Neuronal stem cell (in vitro differentiated cells): ENCODE data around the gene NT5C3B.

Experiments used
- DNase-seq: peaks from one replicate; pipeline ENCODE4 v3.0.0-alpha.2; 2013; ENCODE audit warnings: low spot score
- H2AFZ ChIP-seq: one replicate; pipeline ENCODE4 v1.6.1; 2013; ENCODE audit warnings: mild to moderate bottlenecking, low read length, inconsistent platforms
- H2AK5ac ChIP-seq: 2 replicates; pipeline ENCODE4 v1.6.1; 2013; ENCODE audit warnings: low read depth, mild to moderate bottlenecking, inconsistent platforms, low read length, moderate library complexity, mixed read lengths
- H2BK120ac ChIP-seq: 2 replicates; pipeline ENCODE4 v1.6.1; 2013; ENCODE audit warnings: low read depth, mild to moderate bottlenecking, inconsistent platforms, low read length, moderate library complexity, mixed read lengths
- H2BK12ac ChIP-seq: one replicate; pipeline ENCODE4 v1.6.1; 2013; ENCODE audit warnings: low read length, inconsistent platforms
- H2BK15ac ChIP-seq: 2 replicates; pipeline ENCODE4 v1.6.1; 2013; ENCODE audit warnings: mild to moderate bottlenecking, low read length, inconsistent platforms, mixed read lengths
- H2BK5ac ChIP-seq: one replicate; pipeline ENCODE4 v1.6.1; 2013; ENCODE audit warnings: inconsistent platforms, mild to moderate bottlenecking, low read length, moderate library complexity
- H3K14ac ChIP-seq: one replicate; pipeline ENCODE4 v1.6.1; 2013; ENCODE audit warnings: low read length, inconsistent platforms
- H3K18ac ChIP-seq: 2 replicates; pipeline ENCODE4 v1.6.1; 2013; ENCODE audit warnings: low read length, inconsistent platforms
- H3K23ac ChIP-seq: 2 replicates; pipeline ENCODE4 v1.6.1; 2013; ENCODE audit warnings: low read depth, mild to moderate bottlenecking, mixed read lengths, low read length, inconsistent platforms; ENCODE audit not compliant: poor library complexity
- H3K27ac ChIP-seq: replicated peaks from 3 replicates; pipeline ENCODE4 v1.5.1; 2013; ENCODE audit warnings: low read length, inconsistent platforms
- H3K27me3 ChIP-seq, 3 experiments: 2 replicates each; pipeline ENCODE4 v1.6.1; 2013; ENCODE audit warnings: low read length in 3 of 3, mild to moderate bottlenecking in 2 of 3, inconsistent platforms in 1 of 3, low read depth in 1 of 3, mixed read lengths in 1 of 3, moderate library complexity in 1 of 3; ENCODE audit not compliant: control insufficient read depth in 3 of 3, insufficient read depth in 3 of 3
- H3K36me3 ChIP-seq, 2 donors: replicated peaks in 1 of 2; 2 replicates each; pipeline ENCODE4 v1.6.1; 2013; ENCODE audit warnings: low read length in 2 of 2; ENCODE audit not compliant: control insufficient read depth in 2 of 2, insufficient read depth in 2 of 2
- H3K4ac ChIP-seq: 2 replicates; pipeline ENCODE4 v1.6.1; 2013; ENCODE audit warnings: inconsistent platforms, mild to moderate bottlenecking, low read length, moderate library complexity
- H3K4me1 ChIP-seq, 2 donors: 1 replicate in 1 of 2; 2 replicates in 1 of 2; pipeline ENCODE4 v1.6.1; 2013; ENCODE audit warnings: low read length in 2 of 2, low read depth in 1 of 2; ENCODE audit not compliant: control insufficient read depth in 2 of 2, insufficient read depth in 1 of 2
- H3K4me2 ChIP-seq: one replicate; pipeline ENCODE4 v1.6.1; 2013; ENCODE audit warnings: mild to moderate bottlenecking, low read length, inconsistent platforms; ENCODE audit not compliant: insufficient read depth, poor library complexity, severe bottlenecking
- H3K4me3 ChIP-seq, 2 donors: 2 replicates each; pipeline ENCODE4 v1.5.1; 2013; ENCODE audit warnings: low read length in 2 of 2, mild to moderate bottlenecking in 2 of 2, inconsistent platforms in 1 of 2, moderate library complexity in 1 of 2
- H3K79me1 ChIP-seq: one replicate; pipeline ENCODE4 v1.6.1; 2013; ENCODE audit warnings: low read depth, mild to moderate bottlenecking, inconsistent platforms, low read length, moderate library complexity
- H3K9ac ChIP-seq: one replicate; pipeline ENCODE4 v1.6.1; 2013; ENCODE audit warnings: mild to moderate bottlenecking, low read depth, low read length, inconsistent platforms; ENCODE audit not compliant: poor library complexity
- H3K9me3 ChIP-seq, 2 donors: replicated peaks in 1 of 2; 2 replicates each; pipeline versions ENCODE3 to v1.6.1; 2013; ENCODE audit warnings: low read length in 2 of 2, mild to moderate bottlenecking in 2 of 2, inconsistent platforms in 1 of 2, low read depth in 1 of 2, mixed read lengths in 1 of 2, moderate library complexity in 1 of 2; ENCODE audit not compliant: control insufficient read depth in 2 of 2, insufficient read depth in 1 of 2
- H4K8ac ChIP-seq: one replicate; pipeline ENCODE4 v1.6.1; 2013; ENCODE audit warnings: low read depth, mild to moderate bottlenecking, inconsistent platforms, low read length, moderate library complexity
- H4K91ac ChIP-seq: one replicate; pipeline ENCODE4 v1.6.1; 2013; ENCODE audit warnings: low read length, low read depth, mild to moderate bottlenecking, inconsistent platforms; ENCODE audit not compliant: poor library complexity
- WGBS, 2 donors: extraction: QIAGEN DNeasy Blood & Tissue Kit; methylation state at CpG; one replicate each; pipeline ENCODE4 v1.1.7; 2013; ENCODE audit warnings: missing lambda C conversion rate in 2 of 2, mixed read lengths in 1 of 2; ENCODE audit not compliant: insufficient read length in 2 of 2, insufficient replicate concordance in 1 of 2; ENCODE audit errors: extremely low coverage in 2 of 2; 5-methylcytosine and 5-hydroxymethylcytosine counted together

NT5C3B gene

DNA sequence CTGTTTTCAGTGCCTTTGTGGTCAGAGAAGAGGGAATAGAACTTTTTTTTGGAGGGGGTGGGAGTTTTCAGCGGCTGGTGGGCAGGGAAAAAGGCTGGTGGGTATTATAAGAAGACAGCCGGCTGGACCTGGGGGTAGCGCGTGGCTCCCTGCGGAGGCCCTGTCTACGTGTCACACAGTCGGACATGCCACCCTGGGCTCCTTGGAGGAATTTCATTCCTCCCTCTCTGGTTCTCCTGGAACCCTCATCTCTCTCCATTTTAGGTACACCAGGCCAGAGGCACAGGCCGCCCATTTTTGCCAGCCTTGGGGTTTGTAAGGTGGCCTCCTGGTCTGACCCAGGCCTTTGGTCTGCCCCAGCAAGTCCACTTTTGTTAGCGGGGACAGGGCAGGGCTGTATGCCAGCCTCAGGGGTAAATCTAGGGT, 22.3 kb downstream of the NT5C3B start:
- H3K14ac ChIP-seq, result no peak overlapping the region
- peaks cover 0 to 2% (median 0%) of the 10 kb centered on the region in 3 experiments for H3K27me3 ChIP-seq
- peak overlapping the region; percentile 76 for H2BK5ac ChIP-seq
- H3K4me3 ChIP-seq, result peak overlapping the region; percentile 59 to 90
- H2BK120ac ChIP-seq, result no peak overlapping the region
- H3K9me3 ChIP-seq, result peaks cover 4 to 6% of the 10 kb centered on the region in 2 donors
- peak overlapping the region; percentile 76 for H2AK5ac ChIP-seq
- H3K23ac ChIP-seq, result no peak overlapping the region
- H4K8ac ChIP-seq, result no peak overlapping the region
- no peak overlapping the region for H2BK12ac ChIP-seq
- H3K4me1 ChIP-seq, result peaks cover 12 to 18% of the 10 kb centered on the region in 2 donors
- H3K4me2 ChIP-seq, result peak overlapping the region; percentile 99
- H4K91ac ChIP-seq, result no peak overlapping the region
- peak overlapping the region; percentile 89 for H3K27ac ChIP-seq
- no peak for DNase-seq
- H3K18ac ChIP-seq, result no peak overlapping the region
- peak overlapping the region; percentile 81 for H3K9ac ChIP-seq
- peaks cover 19 to 41% of the 10 kb centered on the region in 2 donors for H3K36me3 ChIP-seq
- whole genome bisulfite sequencing, 2 donors, result no CpG with 5 or more reads among the region's 9 CpGs
- peak overlapping the region; percentile 88 for H2AFZ ChIP-seq
- peaks cover 23% of the 10 kb centered on the region for H3K79me1 ChIP-seq
- no peak overlapping the region for H3K4ac ChIP-seq
- H2BK15ac ChIP-seq, result peak overlapping the region; percentile 8

DNA sequence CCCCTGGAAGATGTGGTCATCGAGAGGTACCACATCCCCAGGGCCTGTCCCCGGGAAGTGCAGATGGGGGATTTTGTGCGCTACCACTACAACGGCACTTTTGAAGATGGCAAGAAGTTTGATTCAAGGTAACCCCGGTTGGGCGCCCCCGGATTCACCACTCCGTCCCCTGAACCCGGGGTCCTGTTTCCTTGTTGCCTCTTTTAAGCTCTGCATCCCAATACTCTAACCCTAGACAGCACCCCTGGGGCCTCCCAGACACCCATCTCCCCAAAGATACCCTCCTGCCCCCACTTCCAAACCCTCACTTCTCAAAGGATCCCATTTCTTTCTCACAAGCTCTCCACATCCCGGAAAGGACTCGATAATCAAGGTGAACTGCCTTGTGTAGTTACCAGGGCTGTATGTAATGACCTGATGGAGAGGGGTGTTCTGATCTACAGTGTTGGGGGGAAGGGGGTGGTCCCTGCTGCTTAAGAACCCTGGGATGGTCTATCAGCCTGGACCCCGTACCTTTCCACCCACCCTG, 22.8 kb downstream of the NT5C3B start:
- WGBS, 2 donors, result no CpG with 5 or more reads among the region's 12 CpGs
- Histone ChIP-seq H4K91ac (no peak overlapping the region), H2BK15ac (no peak overlapping the region), H4K8ac (no peak overlapping the region), H3K9ac (peak overlapping the region; percentile 90), H3K36me3 (peaks cover 17 to 41% of the 10 kb centered on the region in 2 donors), H3K4me3 (peak overlapping the region; percentile 59 to 90), H3K4ac (no peak overlapping the region), H3K23ac (no peak overlapping the region), H3K27ac (peak overlapping the region; percentile 89), H2BK120ac (no peak overlapping the region), H3K18ac (peak overlapping the region; percentile 97), H2AK5ac (peak overlapping the region; percentile 76), H3K27me3 (peaks cover 0 to 2% (median 0%) of the 10 kb centered on the region in 3 experiments), H2BK12ac (no peak overlapping the region), H3K79me1 (peaks cover 23% of the 10 kb centered on the region), H2BK5ac (peak overlapping the region; percentile 76), H3K4me2 (peak overlapping the region; percentile 99), H2AFZ (peak overlapping the region; percentile 88), H3K14ac (no peak overlapping the region), H3K4me1 (peaks cover 12 to 16% of the 10 kb centered on the region in 2 donors), H3K9me3 (peaks cover 4% of the 10 kb centered on the region in 2 donors)
- no peak for DNase-seq

DNA sequence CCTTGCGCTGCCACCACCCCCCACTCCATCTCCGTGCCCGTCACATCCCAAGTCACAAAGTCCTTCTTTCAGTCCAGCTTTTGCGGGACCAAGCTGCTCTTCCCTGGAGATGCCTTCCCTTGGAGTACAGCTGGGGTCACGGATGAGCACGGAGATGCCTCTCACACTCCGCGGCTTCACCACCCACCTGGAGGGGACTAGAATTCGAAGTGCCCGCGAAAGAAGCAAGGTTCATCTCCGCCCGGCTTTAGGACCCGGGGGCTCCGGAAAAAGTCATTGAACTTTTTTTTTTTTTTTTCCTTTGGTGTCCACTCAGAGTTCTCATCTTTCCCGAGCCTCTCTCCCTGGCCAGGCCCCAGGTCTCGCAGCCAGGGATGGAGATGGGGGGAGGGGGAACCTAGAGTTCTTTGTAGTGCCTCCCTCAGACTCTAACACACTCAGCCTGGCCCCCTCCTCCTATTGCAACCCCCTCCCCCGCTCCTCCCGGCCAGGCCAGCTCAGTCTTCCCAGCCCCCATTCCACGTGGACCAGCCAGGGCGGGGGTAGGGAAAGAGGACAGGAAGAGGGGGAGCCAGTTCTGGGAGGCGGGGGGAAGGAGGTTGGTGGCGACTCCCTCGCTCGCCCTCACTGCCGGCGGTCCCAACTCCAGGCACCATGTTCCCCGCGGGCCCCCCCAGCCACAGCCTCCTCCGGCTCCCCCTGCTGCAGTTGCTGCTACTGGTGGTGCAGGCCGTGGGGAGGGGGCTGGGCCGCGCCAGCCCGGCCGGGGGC, 23.5 kb downstream of the NT5C3B start, which contains the start of gene FKBP10:
Gene FKBP10 (plus strand): TSS at position 624 of the 771 bp plus-strand sequence. CDS start 31 bp downstream, at position 655.
- DNase-seq, result peak; percentile 96
- Histone ChIP-seq H3K18ac (peak within 1 kb of the TSS; percentile 100), H4K8ac (peak within 1 kb of the TSS; percentile 3), H4K91ac (peak within 1 kb of the TSS; percentile 93), H3K27ac (peak within 1 kb of the TSS; percentile 89), H3K36me3 (peaks cover 14 to 39% of the 10 kb centered on the region in 2 donors), H2BK120ac (peak within 1 kb of the TSS; percentile 84), H2BK5ac (peak within 1 kb of the TSS; percentile 99), H3K4me2 (peak within 1 kb of the TSS; percentile 99), H3K4me3 (peak within 1 kb of the TSS; percentile 59 to 90), H3K4ac (peak within 1 kb of the TSS; percentile 2), H2AFZ (peak within 1 kb of the TSS; percentile 88), H2AK5ac (peak within 1 kb of the TSS; percentile 76), H3K14ac (peak within 1 kb of the TSS; percentile 90), H3K23ac (peak within 1 kb of the TSS; percentile 96), H3K9me3 (peaks cover 3 to 4% of the 10 kb centered on the region in 2 donors), H3K27me3 (no peaks in the 10 kb centered on the region), H3K4me1 (peaks cover 12 to 16% of the 10 kb centered on the region in 2 donors), H2BK15ac (peak within 1 kb of the TSS; percentile 87), H2BK12ac (peak within 1 kb of the TSS; percentile 3), H3K79me1 (peaks cover 23% of the 10 kb centered on the region), H3K9ac (peak within 1 kb of the TSS; percentile 90)
- WGBS, 2 donors, result no CpG with 5 or more reads among the region's 35 CpGs
